Activated naive CD8-positive, alpha-beta T cell treated with anti-CD3 and anti-CD28 coated beads for 36 hours (primary cell): Measurements from ENCODE around the gene MOV10. TPM values are rescaled to one million over a fixed set of nuclear protein-coding genes. Genes with fewer than 3 reads are reported as not detected.
"Not testable (repeated sequence)": the region's sequence is repeated elsewhere in the genome, so short reads cannot be mapped to it uniquely, and the experiment has no call there.

Source experiments
- DNase-seq: peaks from one replicate; pipeline ENCODE4 v3.0.0; 2021
- H3K27ac Mint-ChIP-seq: one replicate; pipeline ENCODE4 v1.8.0; 2022; ENCODE audit warnings: mild to moderate bottlenecking, moderate library complexity, mixed read lengths
- H3K27me3 Mint-ChIP-seq: one replicate; pipeline ENCODE4 v1.8.0; 2022; ENCODE audit warnings: mild to moderate bottlenecking, mixed read lengths
- H3K36me3 Mint-ChIP-seq: one replicate; pipeline ENCODE4 v1.8.0; 2021; ENCODE audit warnings: mild to moderate bottlenecking, mixed read lengths
- H3K4me1 Mint-ChIP-seq: one replicate; pipeline ENCODE4 v1.8.0; 2021; ENCODE audit warnings: mixed read lengths
- H3K4me3 Mint-ChIP-seq: one replicate; pipeline ENCODE4 v1.8.0; 2022; ENCODE audit warnings: mild to moderate bottlenecking, moderate library complexity, mixed read lengths
- H3K9me3 Mint-ChIP-seq: one replicate; pipeline ENCODE4 v1.8.0; 2022; ENCODE audit warnings: mixed read lengths
- total RNA-seq, 2 experiments: library from RNA; stranded (reverse); gene quantifications; one replicate each; pipeline ENCODE4 v1.2.3, GENCODE V29; 2021

MOV10 gene
- total RNA-seq, result 10 to 100 TPM; 66.1 to 66.4 TPM

GRCh38 chr1:112674440-112674985 is at the start of gene MOV10:
MOV10 (plus strand) TSS chr1:112674659; CDS start chr1:112674913, 254 bp downstream.
- H3K4me1 Mint-ChIP-seq, result peaks cover 46% of the 10 kb centered on the region
- DNase-seq, result peak; percentile 69
- H3K36me3 Mint-ChIP-seq, result peaks cover 41% of the 10 kb centered on the region
- peaks cover 3% of the 10 kb centered on the region for H3K27me3 Mint-ChIP-seq
- H3K4me3 Mint-ChIP-seq, result peak within 1 kb of the TSS; percentile 93
- no peaks in the 10 kb centered on the region for H3K9me3 Mint-ChIP-seq
- peak within 1 kb of the TSS; percentile 95 for H3K27ac Mint-ChIP-seq

- Mint-ChIP-seq H3K4me3 (no peak overlapping the region), H3K27me3 (no peaks in the 10 kb centered on the region), H3K4me1 (peaks cover 68% of the 10 kb centered on the region), H3K27ac (peak overlapping the region; percentile 61), H3K36me3 (peaks cover 70% of the 10 kb centered on the region), H3K9me3 (no peaks in the 10 kb centered on the region)
- no peak for DNase-seq
These were observed 48.8 kb upstream of the MOV10 start for GRCh38 chr1:112625696-112626095.

DNA sequence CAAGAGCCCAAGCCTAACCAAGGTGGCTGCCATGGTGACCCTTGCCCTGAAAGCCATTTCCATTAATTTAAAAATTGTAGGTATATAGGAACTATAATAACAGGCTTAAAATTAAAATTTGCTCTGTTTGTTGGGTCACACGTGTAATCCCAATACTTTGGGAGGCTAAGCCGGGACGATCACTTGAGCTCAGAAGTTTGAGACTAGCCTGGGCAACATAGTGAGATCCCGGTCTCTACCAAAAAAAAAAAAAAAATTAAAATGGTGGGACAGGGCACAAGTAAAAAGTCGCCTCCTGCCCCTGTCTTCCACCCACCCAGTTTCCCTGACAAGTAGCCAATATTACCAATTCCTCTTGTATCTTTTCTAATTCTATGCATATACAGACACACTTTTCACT is 48.3 kb upstream of the MOV10 start:
- no peaks in the 10 kb centered on the region for H3K27me3 Mint-ChIP-seq
- peaks cover 70% of the 10 kb centered on the region for H3K4me1 Mint-ChIP-seq
- no peaks in the 10 kb centered on the region for H3K9me3 Mint-ChIP-seq
- peaks cover 72% of the 10 kb centered on the region for H3K36me3 Mint-ChIP-seq
- H3K4me3 Mint-ChIP-seq, result no peak overlapping the region
- DNase-seq, result no peak
- H3K27ac Mint-ChIP-seq, result peak overlapping the region; percentile 32

DNA sequence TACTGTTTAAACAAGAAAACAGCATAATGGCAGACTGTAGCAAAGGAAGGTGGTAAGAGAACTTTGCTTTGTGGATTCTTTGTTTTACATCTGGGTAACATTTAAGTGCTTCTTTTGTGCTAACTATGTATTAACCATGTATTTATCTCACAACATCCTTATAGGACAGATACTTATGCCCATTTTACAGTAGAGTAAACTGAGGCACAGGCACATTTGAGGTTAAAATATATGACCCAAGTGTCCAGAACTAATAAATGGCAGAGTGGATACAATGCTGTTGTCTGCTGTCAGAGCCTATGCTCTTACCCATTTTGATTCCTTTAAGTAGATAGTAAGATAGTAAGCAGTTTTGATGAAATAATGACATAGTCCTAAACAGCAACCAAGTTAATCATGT is 47.6 kb upstream of the MOV10 start:
- Mint-ChIP-seq H3K9me3 (no peaks in the 10 kb centered on the region), H3K4me1 (peaks cover 71% of the 10 kb centered on the region), H3K4me3 (no peak overlapping the region), H3K36me3 (peaks cover 71% of the 10 kb centered on the region), H3K27ac (no peak overlapping the region), H3K27me3 (no peaks in the 10 kb centered on the region)
- DNase-seq, result no peak

- no peak for DNase-seq
- Mint-ChIP-seq H3K4me3 (no peak overlapping the region), H3K9me3 (no peaks in the 10 kb centered on the region), H3K27ac (no peak overlapping the region), H3K36me3 (peaks cover 74% of the 10 kb centered on the region), H3K4me1 (peaks cover 72% of the 10 kb centered on the region), H3K27me3 (no peaks in the 10 kb centered on the region)
These were observed 45.9 kb upstream of the MOV10 start for GRCh38 chr1:112628516-112628915.

DNA sequence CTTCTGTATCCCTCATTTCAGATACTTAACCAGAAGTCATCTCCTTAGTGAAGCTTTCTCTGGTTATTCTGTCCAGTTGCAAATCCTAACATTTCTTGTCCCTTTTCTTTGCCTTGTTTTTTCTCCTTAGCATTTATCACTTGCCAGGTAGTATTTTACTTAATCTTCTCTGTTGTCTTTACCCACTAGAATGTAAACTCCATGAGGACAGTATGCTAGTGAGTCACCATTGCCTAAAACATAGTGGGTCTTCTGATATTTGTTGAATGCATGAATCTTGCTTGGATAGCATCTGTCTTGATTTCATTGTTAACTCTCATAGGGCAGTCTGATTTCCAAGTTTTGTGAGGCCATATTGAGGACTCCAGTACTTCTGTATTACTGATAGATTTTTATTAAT is 45.2 kb upstream of the MOV10 start:
- DNase-seq, result no peak
- Mint-ChIP-seq H3K4me3 (no peak overlapping the region), H3K36me3 (peaks cover 77% of the 10 kb centered on the region), H3K27ac (no peak overlapping the region), H3K27me3 (no peaks in the 10 kb centered on the region), H3K9me3 (no peaks in the 10 kb centered on the region), H3K4me1 (peaks cover 74% of the 10 kb centered on the region)

- Mint-ChIP-seq H3K27ac (peak overlapping the region; percentile 18), H3K4me1 (peaks cover 72% of the 10 kb centered on the region), H3K27me3 (no peaks in the 10 kb centered on the region), H3K9me3 (no peaks in the 10 kb centered on the region), H3K4me3 (no peak overlapping the region), H3K36me3 (peaks cover 54% of the 10 kb centered on the region)
- DNase-seq, result no peak
These were observed 40.8 kb upstream of the MOV10 start for GRCh38 chr1:112633628-112634027.

DNA sequence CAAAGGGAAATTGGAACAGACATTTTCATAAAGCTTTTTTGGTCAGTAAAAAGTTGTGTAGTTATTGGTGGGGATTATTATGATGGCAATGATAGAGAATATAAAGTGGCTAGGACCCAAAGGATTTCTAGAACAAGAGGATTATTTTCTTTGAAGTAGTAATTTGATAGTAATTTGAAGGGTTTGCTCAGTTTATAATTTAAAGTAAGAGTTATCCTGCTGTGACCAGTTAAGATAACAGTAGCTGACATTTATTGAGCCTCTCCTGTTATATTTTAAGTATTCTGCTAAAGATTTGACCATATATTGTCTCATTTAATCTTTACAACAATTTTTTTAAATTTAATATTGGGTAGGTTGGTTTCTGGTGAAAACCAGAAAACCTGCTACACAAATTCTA is 40.1 kb upstream of the MOV10 start:
- H3K27me3 Mint-ChIP-seq, result no peaks in the 10 kb centered on the region
- H3K27ac Mint-ChIP-seq, result peak overlapping the region; percentile 38
- H3K4me3 Mint-ChIP-seq, result no peak overlapping the region
- H3K36me3 Mint-ChIP-seq, result peaks cover 50% of the 10 kb centered on the region
- peaks cover 69% of the 10 kb centered on the region for H3K4me1 Mint-ChIP-seq
- DNase-seq, result no peak
- no peaks in the 10 kb centered on the region for H3K9me3 Mint-ChIP-seq

GRCh38 chr1:112636056-112636455 is 38.4 kb upstream of the MOV10 start:
- no peaks in the 10 kb centered on the region for H3K9me3 Mint-ChIP-seq
- H3K27me3 Mint-ChIP-seq, result no peaks in the 10 kb centered on the region
- DNase-seq, result no peak
- H3K4me1 Mint-ChIP-seq, result peaks cover 59% of the 10 kb centered on the region
- peak overlapping the region; percentile 47 for H3K4me3 Mint-ChIP-seq
- peaks cover 39% of the 10 kb centered on the region for H3K36me3 Mint-ChIP-seq
- H3K27ac Mint-ChIP-seq, result peak overlapping the region; percentile 75

GRCh38 chr1:112636597-112637253 is 37.7 kb upstream of the MOV10 start:
- Mint-ChIP-seq H3K36me3 (peaks cover 34% of the 10 kb centered on the region), H3K4me1 (peaks cover 55% of the 10 kb centered on the region), H3K9me3 (no peaks in the 10 kb centered on the region), H3K27me3 (no peaks in the 10 kb centered on the region), H3K27ac (peak overlapping the region; percentile 66), H3K4me3 (no peak overlapping the region)
- no peak for DNase-seq

DNA sequence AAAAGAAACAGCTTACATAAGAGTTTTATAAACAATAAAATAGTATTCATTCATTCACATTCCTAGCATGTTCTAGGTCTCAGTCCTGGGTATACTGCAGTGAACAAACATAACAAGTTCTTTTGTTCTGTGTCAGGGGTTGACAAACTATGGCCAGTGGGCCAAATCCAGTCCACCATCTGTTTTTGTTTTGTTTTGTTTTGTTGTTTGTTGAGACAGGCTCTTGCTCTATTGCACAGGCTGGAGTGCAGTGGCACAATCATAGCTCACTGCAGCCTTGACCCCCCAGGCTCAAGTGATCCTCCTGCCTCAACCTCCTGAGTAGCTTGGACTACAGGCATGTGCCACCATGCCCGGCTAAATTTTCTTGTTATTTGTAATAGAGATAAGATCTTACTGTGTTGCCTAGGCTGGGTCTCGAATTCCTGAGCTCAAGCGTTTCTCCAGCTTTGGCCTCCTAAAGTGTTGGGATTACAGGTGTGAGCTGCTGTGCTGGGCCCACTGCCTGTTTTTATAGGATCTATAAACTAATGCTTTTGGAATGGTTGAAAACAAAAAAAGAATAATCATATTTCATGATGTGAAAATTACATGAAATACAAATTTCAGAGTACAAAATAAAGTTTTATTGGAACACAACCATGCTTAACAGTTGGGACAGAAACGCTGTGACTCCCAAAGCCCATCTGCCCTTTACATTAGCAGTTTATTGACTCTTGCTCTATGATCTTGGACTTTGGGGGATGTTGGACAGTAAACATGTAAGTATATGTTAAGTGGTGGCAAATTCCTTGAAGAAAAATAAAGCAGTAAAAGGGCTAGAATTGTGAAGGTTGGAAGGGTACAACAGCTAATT is 37.0 kb upstream of the MOV10 start:
- no peak overlapping the region for H3K4me3 Mint-ChIP-seq
- H3K9me3 Mint-ChIP-seq, result no peaks in the 10 kb centered on the region
- peak overlapping the region; percentile 66 for H3K27ac Mint-ChIP-seq
- no peaks in the 10 kb centered on the region for H3K27me3 Mint-ChIP-seq
- H3K4me1 Mint-ChIP-seq, result peaks cover 50% of the 10 kb centered on the region
- no peak for DNase-seq
- H3K36me3 Mint-ChIP-seq, result peaks cover 28% of the 10 kb centered on the region

DNA sequence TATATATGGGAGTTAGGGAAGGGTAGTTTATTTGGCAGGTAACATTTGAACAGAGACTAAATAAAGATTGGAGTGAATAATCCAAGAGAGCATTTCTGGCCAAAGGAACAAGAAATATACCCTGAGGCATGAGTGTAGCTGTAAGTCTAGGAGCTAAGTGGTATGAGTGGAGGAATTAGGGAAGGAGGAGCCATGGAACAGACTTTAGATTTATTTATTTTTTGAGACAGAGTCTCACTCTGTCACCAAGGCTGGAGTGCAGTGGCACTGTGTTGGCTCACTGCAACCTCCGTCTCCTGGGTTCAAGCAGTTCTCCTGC is 36.4 kb upstream of the MOV10 start:
- no peak overlapping the region for H3K4me3 Mint-ChIP-seq

GRCh38 chr1:112640437-112640836 is 34.0 kb upstream of the MOV10 start:
- DNase-seq, H3K9me3 Mint-ChIP-seq, H3K27me3 Mint-ChIP-seq, H3K27ac Mint-ChIP-seq, H3K4me3 Mint-ChIP-seq: not testable (repeated sequence)
- H3K36me3 Mint-ChIP-seq, result peaks cover 24% of the 10 kb centered on the region
- peaks cover 35% of the 10 kb centered on the region for H3K4me1 Mint-ChIP-seq

More for the DNA sequence above, 36.4 kb upstream of the MOV10 start:
- no peak for DNase-seq
- peak overlapping the region; percentile 18 for H3K27ac Mint-ChIP-seq
- peaks cover 46% of the 10 kb centered on the region for H3K4me1 Mint-ChIP-seq
- H3K27me3 Mint-ChIP-seq, result no peaks in the 10 kb centered on the region
- H3K36me3 Mint-ChIP-seq, result peaks cover 28% of the 10 kb centered on the region
- H3K9me3 Mint-ChIP-seq, result no peaks in the 10 kb centered on the region

GRCh38 chr1:112643080-112643479 is 31.4 kb upstream of the MOV10 start:
- peaks cover 24% of the 10 kb centered on the region for H3K4me1 Mint-ChIP-seq
- H3K36me3 Mint-ChIP-seq, result peaks cover 24% of the 10 kb centered on the region
- H3K27ac Mint-ChIP-seq, result no peak overlapping the region
- DNase-seq, result no peak
- no peak overlapping the region for H3K4me3 Mint-ChIP-seq
- peaks cover 2% of the 10 kb centered on the region for H3K9me3 Mint-ChIP-seq
- no peaks in the 10 kb centered on the region for H3K27me3 Mint-ChIP-seq

- H3K27ac Mint-ChIP-seq, result no peak overlapping the region
- H3K4me3 Mint-ChIP-seq, result no peak overlapping the region
- no peaks in the 10 kb centered on the region for H3K27me3 Mint-ChIP-seq
- H3K9me3 Mint-ChIP-seq, result peaks cover 2% of the 10 kb centered on the region
- DNase-seq, result no peak
- peaks cover 31% of the 10 kb centered on the region for H3K4me1 Mint-ChIP-seq
- peaks cover 40% of the 10 kb centered on the region for H3K36me3 Mint-ChIP-seq
These were observed 28.2 kb upstream of the MOV10 start for GRCh38 chr1:112646225-112646624.
